Activated CD4-positive, alpha-beta T cell treated with anti-CD3 and anti-CD28 coated beads for 36 hours (primary cell): Measurements from ENCODE around the gene SLC31A1. TPM values are rescaled to one million over a fixed set of nuclear protein-coding genes. Genes with fewer than 3 reads are reported as not detected.
"Not testable (repeated sequence)": the region's sequence is repeated elsewhere in the genome, so short reads cannot be mapped to it uniquely, and the experiment has no call there.

Source experiments
- ATAC-seq: fragments of 200-7000 bp; cut with Tn5 transposase; one replicate; pipeline ENCODE4 v1.10.0; 2021; ENCODE audit warnings: mild to moderate bottlenecking, moderate library complexity
- CTCF ChIA-PET: fragments of 350-600 bp; sonication (Branson Sonifier 250); formaldehyde crosslinking; loops from one replicate; lab custom pipeline; 2021; ENCODE audit warnings: antibody characterized with exemption; lab: Charles Lee
- POLR2A ChIA-PET: fragments of 350-600 bp; sonication (Branson Sonifier 250); formaldehyde crosslinking; loops from one replicate; lab custom pipeline; 2021; ENCODE audit warnings: antibody characterized with exemption, inconsistent platforms; lab: Charles Lee
- DNase-seq: peaks from one replicate; pipeline ENCODE4 v3.0.0-alpha.2; 2020
- H3K27ac Mint-ChIP-seq: one replicate; pipeline ENCODE4 v1.8.0; 2021; ENCODE audit warnings: mixed read lengths
- H3K27me3 Mint-ChIP-seq: one replicate; pipeline ENCODE4 v1.8.0; 2021; ENCODE audit warnings: mixed read lengths
- H3K36me3 Mint-ChIP-seq: one replicate; pipeline ENCODE4 v1.8.0; 2021; ENCODE audit warnings: low read depth, mixed read lengths
- H3K4me1 Mint-ChIP-seq: one replicate; pipeline ENCODE4 v1.8.0; 2021; ENCODE audit warnings: mixed read lengths
- H3K4me3 Mint-ChIP-seq: one replicate; pipeline ENCODE4 v1.8.0; 2021; ENCODE audit warnings: mild to moderate bottlenecking, moderate library complexity, mixed read lengths
- H3K9me3 Mint-ChIP-seq: one replicate; pipeline ENCODE4 v1.8.0; 2021; ENCODE audit warnings: low read depth, mixed read lengths
- intact Hi-C, 2 experiments: fragments of 100-400 bp; cut with DNase I in 1 of 2; cut with micrococcal nuclease in 1 of 2; formaldehyde crosslinking; loops; one replicate each; pipeline versions ENCODE4 v1.14.2 to v1.15.1; 2022 to 2024; cut with DNase I, micrococcal nuclease
- total RNA-seq, 2 experiments: library from RNA; stranded (reverse); gene quantifications; one replicate each; pipeline ENCODE4 v1.2.3, GENCODE V29; 2021

Gene SLC31A1
- total RNA-seq, 2 experiments from 2014 or later = 14.8 to 18.2 TPM

DNA sequence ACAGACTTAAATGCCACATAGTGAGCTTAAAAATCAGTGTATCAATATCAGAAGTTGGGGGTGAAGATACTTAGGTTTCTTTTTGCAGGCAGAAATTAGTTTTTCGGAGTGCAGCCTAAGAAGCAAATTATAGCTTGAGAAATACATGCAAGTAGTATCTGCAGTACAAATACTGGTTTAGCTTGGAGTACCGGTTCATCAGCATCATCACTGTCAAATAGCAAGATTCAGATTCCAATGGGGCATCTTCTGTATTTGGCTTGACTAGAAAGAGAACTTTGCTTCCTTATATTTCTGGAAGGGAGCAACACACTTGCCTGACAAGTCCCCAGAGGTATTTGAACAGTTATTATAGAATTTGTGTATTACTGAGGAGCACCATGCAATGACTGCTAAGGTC lies 19.8 kb downstream of the SLC31A1 start:
- intact Hi-C loops = no loop called here
- Mint-ChIP-seq H3K36me3 (no peaks in the 10 kb centered on the region), H3K4me3 (no peak overlapping the region), H3K4me1 (peaks cover 3% of the 10 kb centered on the region), H3K27ac (no peak overlapping the region), H3K27me3 (no peaks in the 10 kb centered on the region), H3K9me3 (no peaks in the 10 kb centered on the region)
- DNase-seq (no peak), ATAC-seq (no peak)
- ChIA-PET CTCF (no interaction called here), POLR2A (no interaction called here)

DNA sequence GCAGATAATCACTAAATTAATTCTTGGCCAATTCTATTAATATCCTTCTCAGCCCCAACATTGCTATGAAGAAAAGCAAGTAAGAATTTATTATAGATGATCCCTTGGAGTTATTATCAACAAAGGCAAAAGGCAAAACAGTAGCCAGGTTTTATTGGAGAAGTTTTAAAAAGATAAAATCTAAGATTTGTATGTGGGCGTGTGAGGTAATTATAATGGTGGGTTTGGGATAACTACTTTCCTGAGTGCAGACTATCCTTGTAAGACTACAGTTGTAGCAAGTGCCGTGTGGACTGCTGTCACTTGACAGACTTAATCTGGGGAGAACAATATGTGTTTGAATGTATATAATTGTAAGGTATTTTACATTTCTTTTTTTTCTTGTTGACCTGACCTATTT lies 23.2 kb downstream of the SLC31A1 start:
- ChIA-PET CTCF (no interaction called here), POLR2A (no interaction called here)
- Mint-ChIP-seq H3K27me3 (no peaks in the 10 kb centered on the region), H3K36me3 (peaks cover 1% of the 10 kb centered on the region), H3K4me1 (no peaks in the 10 kb centered on the region), H3K27ac (no peak overlapping the region), H3K4me3 (no peak overlapping the region), H3K9me3 (no peaks in the 10 kb centered on the region)
- intact Hi-C loops = no loop called here
- no peak for ATAC-seq
- DNase-seq = no peak

GRCh38 chr9:113245894-113246293 lies 24.6 kb downstream of the SLC31A1 start:
- DNase-seq = no peak
- Mint-ChIP-seq H3K4me3 (no peak overlapping the region), H3K27me3 (no peaks in the 10 kb centered on the region), H3K9me3 (peaks cover 3% of the 10 kb centered on the region), H3K36me3 (peaks cover 5% of the 10 kb centered on the region), H3K4me1 (no peaks in the 10 kb centered on the region), H3K27ac (no peak overlapping the region)
- POLR2A ChIA-PET = no interaction called here
- no peak for ATAC-seq
- CTCF ChIA-PET = no interaction called here
- intact Hi-C loops = no loop called here

- H3K4me1 Mint-ChIP-seq = no peaks in the 10 kb centered on the region
- no peak overlapping the region for H3K27ac Mint-ChIP-seq
- peaks cover 3% of the 10 kb centered on the region for H3K9me3 Mint-ChIP-seq
- no peak for DNase-seq
- no peaks in the 10 kb centered on the region for H3K27me3 Mint-ChIP-seq
- peaks cover 5% of the 10 kb centered on the region for H3K36me3 Mint-ChIP-seq
- ATAC-seq = no peak
- ChIA-PET POLR2A (interaction anchor here (0.6 kb wide), 1 partner anchor 564 kb away, joined by 5 read pairs; no protein-coding TSS in a partner anchor), CTCF (no interaction called here)
- H3K4me3 Mint-ChIP-seq = no peak overlapping the region
- intact Hi-C loops = no loop called here
These were observed 25.6 kb downstream of the SLC31A1 start for GRCh38 chr9:113246928-113247327.

GRCh38 chr9:113247640-113248039 lies 26.3 kb downstream of the SLC31A1 start:
- POLR2A ChIA-PET = no interaction called here
- Mint-ChIP-seq H3K36me3 (peaks cover 5% of the 10 kb centered on the region), H3K4me1 (no peaks in the 10 kb centered on the region), H3K27ac (no peak overlapping the region), H3K4me3 (no peak overlapping the region), H3K27me3 (no peaks in the 10 kb centered on the region), H3K9me3 (peaks cover 3% of the 10 kb centered on the region)
- ATAC-seq (no peak), DNase-seq (no peak)
- CTCF ChIA-PET = no interaction called here
- intact Hi-C loops = no loop called here

GRCh38 chr9:113249661-113250060 lies 28.3 kb downstream of the SLC31A1 start:
- intact Hi-C loops, DNase-seq, H3K36me3 Mint-ChIP-seq, H3K27ac Mint-ChIP-seq, H3K4me3 Mint-ChIP-seq, H3K27me3 Mint-ChIP-seq, H3K4me1 Mint-ChIP-seq, POLR2A ChIA-PET, CTCF ChIA-PET, H3K9me3 Mint-ChIP-seq, ATAC-seq: not testable (repeated sequence)

- no peak for ATAC-seq
- H3K4me3 Mint-ChIP-seq = no peak overlapping the region
- H3K36me3 Mint-ChIP-seq = peaks cover 5% of the 10 kb centered on the region
- no peak overlapping the region for H3K27ac Mint-ChIP-seq
- ChIA-PET CTCF (interaction anchor here (0.7 kb wide), 1 partner anchor 23 kb away, joined by 3 read pairs; no protein-coding TSS in a partner anchor), POLR2A (no interaction called here)
- H3K27me3 Mint-ChIP-seq = no peaks in the 10 kb centered on the region
- peaks cover 3% of the 10 kb centered on the region for H3K9me3 Mint-ChIP-seq
- no peak for DNase-seq
- H3K4me1 Mint-ChIP-seq = no peaks in the 10 kb centered on the region
- intact Hi-C loops = no loop called here
These were observed 29.5 kb downstream of the SLC31A1 start for GRCh38 chr9:113250807-113251206.

DNA sequence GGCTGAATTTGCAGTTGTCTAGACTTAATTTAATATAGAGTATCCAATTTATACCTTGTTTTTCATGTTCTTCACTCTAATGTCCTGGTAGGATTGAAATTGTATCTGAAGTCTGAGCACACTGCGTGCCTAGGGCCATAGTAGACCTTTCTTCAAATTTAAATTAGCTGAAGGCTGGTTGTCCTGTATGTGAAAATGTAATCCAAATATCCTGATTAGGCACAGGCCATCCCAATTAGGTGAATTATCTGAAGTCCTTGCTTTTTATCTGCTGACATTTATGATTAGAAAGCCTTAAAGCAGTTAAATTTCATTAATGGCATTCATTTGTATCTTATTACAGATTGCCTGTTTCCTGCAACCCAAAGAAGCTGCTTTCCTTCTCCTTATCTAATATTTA lies 33.6 kb downstream of the SLC31A1 start:
- DNase-seq (no peak), ATAC-seq (no peak)
- POLR2A ChIA-PET = no interaction called here
- Mint-ChIP-seq H3K27ac (no peak overlapping the region), H3K36me3 (peaks cover 18% of the 10 kb centered on the region), H3K4me3 (no peak overlapping the region), H3K27me3 (no peaks in the 10 kb centered on the region), H3K4me1 (no peaks in the 10 kb centered on the region), H3K9me3 (peaks cover 3% of the 10 kb centered on the region)
- CTCF ChIA-PET = interaction anchor here (0.6 to 1.0 kb wide), 2 partner anchors 27 to 68 kb away, joined by 4 read pairs; no protein-coding TSS in a partner anchor
- intact Hi-C loops = no loop called here

DNA sequence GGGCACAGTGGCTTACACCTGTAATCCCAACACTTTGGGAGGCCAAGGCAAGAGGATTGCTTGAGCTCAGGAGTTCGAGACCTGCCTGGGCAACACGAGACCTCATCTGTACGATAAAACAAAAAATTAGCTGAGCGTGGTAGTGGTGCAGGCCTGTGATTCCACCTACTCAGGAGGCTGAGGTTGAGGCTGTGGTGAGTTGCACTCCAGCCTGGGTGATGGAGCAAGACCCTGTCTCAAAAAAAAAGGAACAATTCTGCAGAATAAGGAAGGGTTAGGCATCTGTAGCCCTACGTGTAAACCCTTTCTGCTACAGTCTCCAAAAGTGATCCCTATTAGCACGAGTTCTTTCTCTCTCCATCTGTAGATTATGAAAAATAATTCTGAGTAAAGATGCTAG lies 34.1 kb downstream of the SLC31A1 start:
- ATAC-seq = no peak
- ChIA-PET CTCF (interaction anchor here (0.6 kb wide), 1 partner anchor 68 kb away, joined by 4 read pairs; no protein-coding TSS in a partner anchor), POLR2A (no interaction called here)
- no peaks in the 10 kb centered on the region for H3K4me1 Mint-ChIP-seq
- no peaks in the 10 kb centered on the region for H3K27me3 Mint-ChIP-seq
- peaks cover 3% of the 10 kb centered on the region for H3K9me3 Mint-ChIP-seq
- intact Hi-C loops = no loop called here
- no peak overlapping the region for H3K4me3 Mint-ChIP-seq
- H3K36me3 Mint-ChIP-seq = peaks cover 23% of the 10 kb centered on the region
- no peak overlapping the region for H3K27ac Mint-ChIP-seq
- no peak for DNase-seq

GRCh38 chr9:113257863-113258262 lies 36.5 kb downstream of the SLC31A1 start:
- ATAC-seq = no peak
- H3K9me3 Mint-ChIP-seq = no peaks in the 10 kb centered on the region
- no peak overlapping the region for H3K4me3 Mint-ChIP-seq
- intact Hi-C loops = no loop called here
- ChIA-PET CTCF (no interaction called here), POLR2A (interaction anchor here (0.7 kb wide), 1 partner anchor 330 kb away, joined by 3 read pairs; no protein-coding TSS in a partner anchor)
- no peaks in the 10 kb centered on the region for H3K27me3 Mint-ChIP-seq
- DNase-seq = no peak
- peaks cover 30% of the 10 kb centered on the region for H3K36me3 Mint-ChIP-seq
- H3K4me1 Mint-ChIP-seq = no peaks in the 10 kb centered on the region
- no peak overlapping the region for H3K27ac Mint-ChIP-seq

GRCh38 chr9:113258282-113258681 lies 36.9 kb downstream of the SLC31A1 start:
- POLR2A ChIA-PET = no interaction called here
- no peaks in the 10 kb centered on the region for H3K9me3 Mint-ChIP-seq
- no peak overlapping the region for H3K4me3 Mint-ChIP-seq
- ATAC-seq (no peak), DNase-seq (no peak)
- peaks cover 30% of the 10 kb centered on the region for H3K36me3 Mint-ChIP-seq
- CTCF ChIA-PET = no interaction called here
- intact Hi-C loops = no loop called here
- H3K27me3 Mint-ChIP-seq = no peaks in the 10 kb centered on the region
- no peaks in the 10 kb centered on the region for H3K4me1 Mint-ChIP-seq
- no peak overlapping the region for H3K27ac Mint-ChIP-seq

DNA sequence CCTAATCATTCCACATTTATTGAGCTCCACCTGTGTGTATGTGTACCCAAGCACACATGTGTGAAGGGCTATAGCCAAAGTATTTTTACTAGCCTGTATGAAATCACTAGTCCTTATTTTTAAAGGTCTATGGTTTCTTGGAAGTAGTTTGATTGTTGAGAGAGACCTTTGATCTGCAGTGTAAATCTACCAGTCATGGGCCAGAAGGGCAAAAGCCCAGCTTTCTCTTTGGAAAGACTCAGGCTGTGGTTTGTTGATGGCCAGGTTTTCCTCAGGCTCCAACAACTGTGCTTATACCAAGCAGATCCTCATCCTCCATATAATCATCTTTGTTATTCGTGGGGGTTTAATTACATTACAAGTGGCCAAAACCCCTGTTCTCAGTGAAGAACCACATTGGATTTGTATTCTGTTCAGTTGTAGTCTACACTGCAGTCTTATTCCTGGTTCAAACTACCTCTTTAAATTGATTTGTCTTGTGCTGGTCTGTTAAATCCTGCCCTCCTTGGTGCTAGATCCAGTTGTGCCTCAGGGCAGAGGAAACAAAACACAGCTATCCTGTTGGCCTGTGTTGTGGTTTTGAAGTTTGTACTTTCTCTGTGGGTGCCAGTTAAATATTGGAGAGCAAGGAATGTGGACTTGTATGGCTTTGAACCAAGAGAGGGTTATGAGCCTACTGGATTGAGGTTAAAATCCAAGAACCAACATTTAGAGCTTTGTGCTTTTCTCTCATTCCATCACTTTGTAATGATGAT lies 40.8 kb downstream of the SLC31A1 start:
- ChIA-PET POLR2A (no interaction called here), CTCF (interaction anchor here (0.6 to 1.3 kb wide), 2 partner anchors 13 to 25 kb away, joined by 4 read pairs; partner anchors contain the start of gene CDC26)
- DNase-seq = no peak
- intact Hi-C loops = no loop called here
- Mint-ChIP-seq H3K4me1 (no peaks in the 10 kb centered on the region), H3K9me3 (no peaks in the 10 kb centered on the region), H3K4me3 (no peak overlapping the region), H3K36me3 (peaks cover 31% of the 10 kb centered on the region), H3K27me3 (no peaks in the 10 kb centered on the region), H3K27ac (peak overlapping the region; percentile 8)
- no peak for ATAC-seq
